LNCaP clone FGC (cell line): ENCODE results near the gene TMEM132D.

Experiments
- DNase-seq: peaks from one replicate; pipeline ENCODE4 v3.0.0-alpha.2; 2011; ENCODE audit warnings: low read depth
- H3K4me3 ChIP-seq: 2 replicates; pipeline ENCODE4 v1.5.1; 2011; ENCODE audit warnings: mild to moderate bottlenecking, low read depth, low read length, control low read depth
- CTCF ChIP-seq: IDR thresholded peaks from 2 replicates; pipeline ENCODE4 v1.5.1; 2012; ENCODE audit warnings: mild to moderate bottlenecking; ENCODE audit not compliant: control insufficient read depth, insufficient read depth; ENCODE audit errors: extremely low read depth

Gene TMEM132D

GRCh38 chr12:129069886-129070285 lies 833.9 kb downstream of the TMEM132D start:
- no peak overlapping the region for H3K4me3 ChIP-seq
- DNase-seq: no peak
- no peak for TF ChIP-seq CTCF

- TF ChIP-seq CTCF: no peak
- DNase-seq: no peak
- H3K4me3 ChIP-seq: no peak overlapping the region
These were observed 835.1 kb downstream of the TMEM132D start for GRCh38 chr12:129068684-129069083.

- no peak for DNase-seq
- H3K4me3 ChIP-seq: no peak overlapping the region
- no peak for TF ChIP-seq CTCF
These were observed 836.3 kb downstream of the TMEM132D start for GRCh38 chr12:129067491-129067890.

DNA sequence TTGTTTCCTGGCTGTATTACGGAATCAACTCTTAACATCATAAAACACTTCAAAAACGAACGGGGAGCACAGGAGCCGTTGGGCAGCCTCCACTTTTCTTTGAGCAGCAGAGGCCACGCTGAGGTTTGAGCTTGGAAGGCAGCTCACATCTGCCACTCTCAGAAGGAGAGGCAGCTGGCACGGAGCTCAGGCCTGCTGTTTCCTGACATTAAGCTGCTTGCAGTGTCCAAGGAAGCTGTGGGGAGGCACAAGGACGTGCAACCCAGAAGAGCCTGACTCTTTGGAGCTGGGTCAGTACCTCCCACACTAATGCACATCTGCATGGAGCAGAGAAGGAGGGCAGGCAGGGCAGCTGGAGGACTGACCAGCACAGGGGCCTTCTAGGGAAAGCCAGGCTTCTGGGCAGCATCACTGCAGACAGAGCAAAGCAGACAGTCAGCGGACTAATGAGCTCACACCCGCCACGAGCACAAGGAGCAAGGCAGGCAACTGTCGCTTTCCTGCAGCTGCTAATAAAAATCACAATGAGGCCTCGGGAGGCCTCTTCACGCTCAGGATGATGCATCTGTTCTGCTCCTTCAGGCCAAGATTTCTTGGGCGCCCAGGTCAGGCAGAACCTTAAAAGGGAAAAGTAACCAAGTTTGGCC lies 839.5 kb downstream of the TMEM132D start:
- no peak for DNase-seq
- no peak for TF ChIP-seq CTCF
- no peak overlapping the region for H3K4me3 ChIP-seq

- H3K4me3 ChIP-seq: no peak overlapping the region
- no peak for DNase-seq
- no peak for TF ChIP-seq CTCF
These were observed 840.2 kb downstream of the TMEM132D start for GRCh38 chr12:129063600-129063999.

DNA sequence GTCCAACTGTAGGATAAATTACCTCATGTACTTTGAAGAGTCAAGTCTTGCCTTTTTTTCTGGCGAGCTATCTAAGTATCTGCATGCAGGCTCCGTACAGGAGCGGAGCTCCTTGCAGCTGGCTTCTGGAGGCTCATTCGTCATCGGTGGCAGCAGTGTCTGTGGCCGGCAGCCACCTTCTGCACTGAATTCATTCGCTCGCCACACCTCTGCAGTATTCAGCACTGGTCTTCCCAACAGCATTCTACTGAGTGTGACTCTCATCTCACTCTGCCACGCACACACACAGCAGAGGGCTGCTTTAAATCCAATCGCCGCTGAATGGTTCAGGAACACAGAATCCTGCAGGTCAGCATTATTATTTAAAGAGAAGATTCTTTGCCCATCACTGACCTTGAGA lies 850.6 kb downstream of the TMEM132D start:
- no peak for DNase-seq
- H3K4me3 ChIP-seq: no peak overlapping the region
- TF ChIP-seq CTCF: no peak

DNA sequence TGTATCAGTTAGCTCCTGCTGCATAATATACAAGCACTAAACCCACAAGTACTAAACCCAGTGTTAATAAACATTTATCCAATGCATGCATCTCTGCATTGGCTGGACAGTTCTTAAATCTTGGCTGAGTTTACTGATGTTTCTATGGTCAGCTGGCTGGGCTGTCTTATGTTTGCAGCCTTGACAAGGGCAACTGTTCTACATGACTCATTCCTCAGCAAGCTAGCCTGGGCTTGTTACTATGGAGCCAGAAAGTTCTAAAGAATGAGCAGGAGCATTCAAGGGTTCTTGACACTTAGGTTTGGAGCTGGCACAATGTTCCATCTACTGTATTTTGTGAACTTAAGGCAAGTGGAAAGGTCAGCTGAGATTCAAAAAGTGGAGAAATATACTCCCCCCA lies 851.5 kb downstream of the TMEM132D start:
- no peak for TF ChIP-seq CTCF
- DNase-seq: no peak
- H3K4me3 ChIP-seq: no peak overlapping the region
